SK-N-SH (cell line): ENCODE data around the gene RLBP1. TPM values are rescaled to one million over a fixed set of nuclear protein-coding genes. Genes with fewer than 3 reads are reported as not detected.

Experiments
- CTCF ChIA-PET: fragments of 300-600, 350-600 bp; formaldehyde crosslinking; extraction: SDS; loops from one replicate; lab custom pipeline; 2021; lab: Yijun Ruan, JAX
- POLR2A ChIA-PET: fragments of 350-600 bp; sonication (Branson Sonifier 250); formaldehyde crosslinking; extraction: SDS; loops from one replicate; lab custom pipeline; 2020; ENCODE audit warnings: antibody characterized with exemption, inconsistent platforms; lab: Yijun Ruan, JAX
- DNase-seq: peaks from one replicate; pipeline ENCODE4 v3.0.0; 2012
- H2AFZ ChIP-seq: fragments of 200-600 bp; sonication (generic); 2 replicates; pipeline ENCODE4 v1.8.1; 2016; ENCODE audit warnings: antibody characterized with exemption, mild to moderate bottlenecking, low read depth
- H3F3A ChIP-seq: fragments of 200-600 bp; sonication (generic); replicated peaks from 2 replicates; pipeline ENCODE3; 2016; ENCODE audit warnings: antibody characterized with exemption, mild to moderate bottlenecking; ENCODE audit not compliant: insufficient read depth
- H3K27ac ChIP-seq, 2 experiments: fragments of 200-500 bp in 1 of 2; fragments of 200-600 bp in 1 of 2; sonication (Bioruptor generic) in 1 of 2; sonication (generic), shearing (Covaris generic) in 1 of 2; 2 replicates each; pipeline versions ENCODE4 v1.5.1 to v1.6.1; 2014 to 2016; ENCODE audit warnings: low read depth in 2 of 2, inconsistent platforms in 1 of 2, low read length in 1 of 2, mild to moderate bottlenecking in 1 of 2, mixed read lengths in 1 of 2
- H3K27me3 ChIP-seq: fragments of 200-600 bp; sonication (generic), shearing (Covaris generic); 2 replicates; pipeline ENCODE4 v1.6.1; 2016; ENCODE audit warnings: mixed run types; ENCODE audit not compliant: insufficient read depth
- H3K36me3 ChIP-seq, 2 experiments: fragments of 200-500 bp in 1 of 2; fragments of 200-600 bp in 1 of 2; sonication (Bioruptor generic) in 1 of 2; sonication (generic) in 1 of 2; replicated peaks in 1 of 2; 2 replicates each; pipeline versions ENCODE3 to v1.5.1; 2014 to 2016; ENCODE audit warnings: low read length in 1 of 2, mild to moderate bottlenecking in 1 of 2; ENCODE audit not compliant: insufficient read depth in 2 of 2, control insufficient read depth in 1 of 2
- H3K4me1 ChIP-seq, 2 experiments: fragments of 200-500 bp in 1 of 2; fragments of 200-600 bp in 1 of 2; sonication (Bioruptor generic) in 1 of 2; sonication (generic), shearing (Covaris generic) in 1 of 2; 2 replicates each; pipeline versions ENCODE4 v1.5.1 to v1.6.1; 2014 to 2016; ENCODE audit warnings: low read depth in 1 of 2, low read length in 1 of 2, mixed run types in 1 of 2; ENCODE audit not compliant: insufficient read depth in 2 of 2, control insufficient read depth in 1 of 2
- H3K4me2 ChIP-seq: fragments of 200-600 bp; sonication (generic), shearing (Covaris generic); 2 replicates; pipeline ENCODE4 v1.6.1; 2017; ENCODE audit warnings: mixed run types
- H3K4me3 ChIP-seq, 2 experiments: fragments of 200-500 bp in 1 of 2; fragments of 200-600 bp in 1 of 2; sonication (Bioruptor generic) in 1 of 2; sonication (generic), shearing (Covaris generic) in 1 of 2; 2 replicates each; pipeline versions ENCODE4 v1.5.1 to v1.8.1; 2014 to 2016; ENCODE audit warnings: low read depth in 2 of 2, inconsistent platforms in 1 of 2, low read length in 1 of 2, mild to moderate bottlenecking in 1 of 2, mixed read lengths in 1 of 2, moderate library complexity in 1 of 2
- H3K79me2 ChIP-seq: fragments of 200-600 bp; sonication (generic); 2 replicates; pipeline ENCODE4 v1.8.1; 2017; ENCODE audit warnings: mild to moderate bottlenecking; ENCODE audit not compliant: insufficient read depth
- H3K9ac ChIP-seq: fragments of 200-600 bp; sonication (generic); 2 replicates; pipeline ENCODE4 v1.6.1; 2017; ENCODE audit warnings: mixed run types
- H3K9me2 ChIP-seq: fragments of 200-600 bp; sonication (generic); 2 replicates; pipeline ENCODE4 v1.6.1; 2017; ENCODE audit warnings: mixed run types
- H3K9me3 ChIP-seq: fragments of 200-600 bp; sonication (generic); 2 replicates; pipeline ENCODE4 v1.6.1; 2017; ENCODE audit warnings: mixed run types, mild to moderate bottlenecking, moderate library complexity
- H4K20me1 ChIP-seq: fragments of 200-600 bp; sonication (generic); 2 replicates; pipeline ENCODE4 v1.6.1; 2017; ENCODE audit warnings: mild to moderate bottlenecking, mixed run types; ENCODE audit not compliant: insufficient read depth
- CHD2 ChIP-seq: fragments of 150-350 bp; IDR thresholded peaks from 2 replicates; pipeline ENCODE4 v1.6.1; 2018; ENCODE audit warnings: low read length; ENCODE audit not compliant: partially characterized antibody
- CTCF ChIP-seq: fragments of 200-600 bp; sonication (generic); IDR thresholded peaks from 2 replicates; pipeline ENCODE4 v1.6.1; 2017; ENCODE audit warnings: antibody characterized with exemption, mild to moderate bottlenecking, moderate library complexity
- ELF1 ChIP-seq: IDR thresholded peaks from 2 replicates; pipeline ENCODE4 v1.4.0; 2012
- FOSL2 ChIP-seq: IDR thresholded peaks from 2 replicates; pipeline ENCODE4 v1.4.0; 2012; ENCODE audit warnings: low read depth, mild to moderate bottlenecking, moderate library complexity, borderline replicate concordance
- FOXJ3 ChIP-seq: sonication (generic); formaldehyde crosslinking; IDR thresholded peaks from 2 replicates; pipeline ENCODE4 v1.5.1; 2020; ENCODE audit warnings: mild to moderate bottlenecking, missing genetic modification reagents
- GABPA ChIP-seq: IDR thresholded peaks from 2 replicates; pipeline ENCODE4 v1.4.0; 2012; ENCODE audit warnings: low read depth, mild to moderate bottlenecking
- GATA2 ChIP-seq: sonication (generic); formaldehyde crosslinking; IDR thresholded peaks from 2 replicates; pipeline ENCODE4 v1.5.0; 2020; ENCODE audit warnings: mild to moderate bottlenecking, missing genetic modification reagents
- JUND ChIP-seq: IDR thresholded peaks from 2 replicates; pipeline ENCODE4 v1.4.0; 2012
- MEF2A ChIP-seq: IDR thresholded peaks from 2 replicates; pipeline ENCODE4 v1.4.0; 2012; ENCODE audit warnings: low read depth, borderline replicate concordance
- NFIC ChIP-seq: IDR thresholded peaks from 2 replicates; pipeline ENCODE4 v1.4.0; 2012; ENCODE audit warnings: borderline replicate concordance
- NRF1 ChIP-seq: IDR thresholded peaks from 2 replicates; pipeline ENCODE4 v1.6.1; 2012; ENCODE audit warnings: low read depth, mild to moderate bottlenecking, low read length
- POLR2AphosphoS5 ChIP-seq: IDR thresholded peaks from 2 replicates; pipeline ENCODE4 v1.6.1; 2012; ENCODE audit warnings: low read depth, low read length
- RAD21 ChIP-seq: IDR thresholded peaks from 2 replicates; pipeline ENCODE4 v1.6.1; 2012; ENCODE audit warnings: mild to moderate bottlenecking, low read length
- RCOR1 ChIP-seq: fragments of 150-350 bp; IDR thresholded peaks from 2 replicates; pipeline ENCODE4 v1.6.1; 2017; ENCODE audit warnings: antibody characterized with exemption, low read length
- SIN3A ChIP-seq: IDR thresholded peaks from 2 replicates; pipeline ENCODE4 v1.6.1; 2012; ENCODE audit warnings: low read depth, mild to moderate bottlenecking, low read length, moderate library complexity, borderline replicate concordance
- SMC3 ChIP-seq: IDR thresholded peaks from 2 replicates; pipeline ENCODE4 v1.6.1; 2012; ENCODE audit warnings: low read depth, low read length, improper control_type of control experiment
- TAF1 ChIP-seq: IDR thresholded peaks from 2 replicates; pipeline ENCODE4 v1.6.1; 2012; ENCODE audit warnings: low read depth, mild to moderate bottlenecking, low read length, moderate library complexity, borderline replicate concordance
- ZBTB33 ChIP-seq: IDR thresholded peaks from 2 replicates; pipeline ENCODE4 v1.4.0; 2012; ENCODE audit warnings: low read depth, borderline replicate concordance
- WGBS: methylation state at CpG from one replicate; pipeline ENCODE4 v1.1.6; 2017; ENCODE audit warnings: low lambda C conversion rate; 5-methylcytosine and 5-hydroxymethylcytosine counted together
- polyA plus RNA-seq, 3 experiments: library from polyadenylated mRNA; depleted of rRNA; stranded (reverse); fragments of >200 nt; gene quantifications; 2 replicates each; pipeline ENCODE4 v1.2.3, GENCODE V29; 2012
- TF ChIP-seq, protein P1 (sequence below): IDR thresholded peaks from 2 replicates; pipeline ENCODE4 v1.6.1; 2012; ENCODE audit warnings: mild to moderate bottlenecking, low read depth, low read length, moderate library complexity
- TF ChIP-seq, protein P2 (sequence below): IDR thresholded peaks from 2 replicates; pipeline ENCODE4 v1.4.0; 2012; ENCODE audit warnings: low read depth

Gene RLBP1
- polyA plus RNA-seq, 1 of the 3 experiments (the other 2 are of a cell fraction), result not detected

DNA sequence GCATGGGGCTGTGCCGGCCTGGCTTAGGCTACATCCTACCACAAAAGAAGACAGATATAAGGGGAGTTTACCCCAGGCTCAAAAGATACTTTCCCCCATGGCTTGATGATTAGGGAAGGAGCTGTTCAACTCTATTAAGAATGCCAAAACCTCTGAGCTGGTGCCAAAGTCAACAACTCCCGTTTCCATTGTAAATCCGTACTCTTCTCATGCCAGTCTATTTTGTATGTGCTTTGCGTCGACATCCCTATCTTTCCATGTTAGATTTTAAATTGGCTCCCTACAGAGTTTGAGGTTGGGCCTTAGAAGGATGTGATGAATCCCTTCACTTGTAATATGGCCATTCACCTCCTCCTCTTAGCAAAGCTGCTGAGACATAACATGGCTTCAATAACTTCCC is 46.9 kb downstream of the RLBP1 start:
- H3K4me3 ChIP-seq, result no peak overlapping the region
- H3K36me3 ChIP-seq, result peaks cover 6 to 40% of the 10 kb centered on the region in 2 experiments
- no peaks in the 10 kb centered on the region for H3K9me2 ChIP-seq
- POLR2A ChIA-PET, result no interaction called here
- no peak for DNase-seq
- H4K20me1 ChIP-seq, result no peaks in the 10 kb centered on the region
- no peaks in the 10 kb centered on the region for H3F3A ChIP-seq
- H3K27me3 ChIP-seq, result no peaks in the 10 kb centered on the region
- 93% methylated on average over 5 of the region's 5 CpGs for WGBS
- H3K4me2 ChIP-seq, result no peak overlapping the region
- TF ChIP-seq NRF1 (no peak), SIN3A (no peak), ZBTB33 (no peak), GABPA (no peak), MEF2A (no peak), FOSL2 (no peak), RAD21 (no peak), ELF1 (no peak), JUND (no peak), FOXJ3 (CRISPR knock-in tag) (no peak), NFIC (no peak), GATA2 (CRISPR knock-in tag) (no peak), TAF1 (no peak), SMC3 (no peak), CHD2 (no peak), CTCF (no peak), RCOR1 (no peak), POLR2AphosphoS5 (no peak)
- TF ChIP-seq, protein P1, sequence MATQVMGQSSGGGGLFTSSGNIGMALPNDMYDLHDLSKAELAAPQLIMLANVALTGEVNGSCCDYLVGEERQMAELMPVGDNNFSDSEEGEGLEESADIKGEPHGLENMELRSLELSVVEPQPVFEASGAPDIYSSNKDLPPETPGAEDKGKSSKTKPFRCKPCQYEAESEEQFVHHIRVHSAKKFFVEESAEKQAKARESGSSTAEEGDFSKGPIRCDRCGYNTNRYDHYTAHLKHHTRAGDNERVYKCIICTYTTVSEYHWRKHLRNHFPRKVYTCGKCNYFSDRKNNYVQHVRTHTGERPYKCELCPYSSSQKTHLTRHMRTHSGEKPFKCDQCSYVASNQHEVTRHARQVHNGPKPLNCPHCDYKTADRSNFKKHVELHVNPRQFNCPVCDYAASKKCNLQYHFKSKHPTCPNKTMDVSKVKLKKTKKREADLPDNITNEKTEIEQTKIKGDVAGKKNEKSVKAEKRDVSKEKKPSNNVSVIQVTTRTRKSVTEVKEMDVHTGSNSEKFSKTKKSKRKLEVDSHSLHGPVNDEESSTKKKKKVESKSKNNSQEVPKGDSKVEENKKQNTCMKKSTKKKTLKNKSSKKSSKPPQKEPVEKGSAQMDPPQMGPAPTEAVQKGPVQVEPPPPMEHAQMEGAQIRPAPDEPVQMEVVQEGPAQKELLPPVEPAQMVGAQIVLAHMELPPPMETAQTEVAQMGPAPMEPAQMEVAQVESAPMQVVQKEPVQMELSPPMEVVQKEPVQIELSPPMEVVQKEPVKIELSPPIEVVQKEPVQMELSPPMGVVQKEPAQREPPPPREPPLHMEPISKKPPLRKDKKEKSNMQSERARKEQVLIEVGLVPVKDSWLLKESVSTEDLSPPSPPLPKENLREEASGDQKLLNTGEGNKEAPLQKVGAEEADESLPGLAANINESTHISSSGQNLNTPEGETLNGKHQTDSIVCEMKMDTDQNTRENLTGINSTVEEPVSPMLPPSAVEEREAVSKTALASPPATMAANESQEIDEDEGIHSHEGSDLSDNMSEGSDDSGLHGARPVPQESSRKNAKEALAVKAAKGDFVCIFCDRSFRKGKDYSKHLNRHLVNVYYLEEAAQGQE, result no peak
- TF ChIP-seq, protein P2, sequence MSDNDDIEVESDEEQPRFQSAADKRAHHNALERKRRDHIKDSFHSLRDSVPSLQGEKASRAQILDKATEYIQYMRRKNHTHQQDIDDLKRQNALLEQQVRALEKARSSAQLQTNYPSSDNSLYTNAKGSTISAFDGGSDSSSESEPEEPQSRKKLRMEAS, result no peak
- TF ChIP-seq, all 33 proteins: peak for 0
- H3K4me1 ChIP-seq, result peaks cover 0 to 2% of the 10 kb centered on the region in 2 experiments; a peak in 1 of 4 replicates
- H3K79me2 ChIP-seq, result no peaks in the 10 kb centered on the region
- H3K9ac ChIP-seq, result no peak overlapping the region
- no peak overlapping the region for H3K27ac ChIP-seq
- CTCF ChIA-PET, result interaction anchor here (0.8 to 13.4 kb wide), 9 partner anchors 28 to 270 kb away, joined by 3 to 363 read pairs (median 4); no protein-coding TSS in a partner anchor
- no peaks in the 10 kb centered on the region for H3K9me3 ChIP-seq
- H2AFZ ChIP-seq, result no peak overlapping the region
